OCI-LY1 (cell line): ENCODE data around the gene ANXA3.

Source experiments
- EZH2 ChIP-seq: fragments of 200-600 bp; sonication (generic), shearing (Covaris generic); IDR thresholded peaks from 2 replicates; pipeline ENCODE4 v1.8.0; 2017; ENCODE audit warnings: borderline replicate concordance, mixed run types, mild to moderate bottlenecking, antibody characterized with exemption, low read length, moderate library complexity, mixed read lengths
- TF ChIP-seq, protein P1 (sequence below): fragments of 200-600 bp; sonication (generic), shearing (Covaris generic); IDR thresholded peaks from 2 replicates; pipeline ENCODE4 v1.5.1; 2017; ENCODE audit warnings: mild to moderate bottlenecking, antibody characterized with exemption, low read length, moderate library complexity, mixed read lengths

DNA sequence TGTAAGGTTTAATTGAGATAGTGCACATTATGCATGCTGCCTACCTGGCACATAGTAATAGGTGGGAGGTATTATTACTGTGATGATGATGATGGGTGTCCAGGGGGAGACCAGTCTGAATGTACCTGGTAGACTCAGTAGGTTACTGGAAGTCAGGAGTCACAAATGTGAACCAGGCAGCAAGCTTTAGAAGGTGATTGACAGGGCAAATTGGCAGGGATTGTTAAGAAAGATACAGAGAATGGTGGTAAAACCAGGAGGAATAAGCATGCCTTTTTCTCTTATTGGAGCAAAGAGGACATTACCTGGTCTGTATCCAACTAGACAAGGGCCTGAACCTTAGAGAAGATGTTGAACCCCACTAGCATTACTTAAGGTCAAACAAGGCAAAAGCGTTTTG lies 108.1 kb downstream of the ANXA3 start:
- TF ChIP-seq, protein P1, sequence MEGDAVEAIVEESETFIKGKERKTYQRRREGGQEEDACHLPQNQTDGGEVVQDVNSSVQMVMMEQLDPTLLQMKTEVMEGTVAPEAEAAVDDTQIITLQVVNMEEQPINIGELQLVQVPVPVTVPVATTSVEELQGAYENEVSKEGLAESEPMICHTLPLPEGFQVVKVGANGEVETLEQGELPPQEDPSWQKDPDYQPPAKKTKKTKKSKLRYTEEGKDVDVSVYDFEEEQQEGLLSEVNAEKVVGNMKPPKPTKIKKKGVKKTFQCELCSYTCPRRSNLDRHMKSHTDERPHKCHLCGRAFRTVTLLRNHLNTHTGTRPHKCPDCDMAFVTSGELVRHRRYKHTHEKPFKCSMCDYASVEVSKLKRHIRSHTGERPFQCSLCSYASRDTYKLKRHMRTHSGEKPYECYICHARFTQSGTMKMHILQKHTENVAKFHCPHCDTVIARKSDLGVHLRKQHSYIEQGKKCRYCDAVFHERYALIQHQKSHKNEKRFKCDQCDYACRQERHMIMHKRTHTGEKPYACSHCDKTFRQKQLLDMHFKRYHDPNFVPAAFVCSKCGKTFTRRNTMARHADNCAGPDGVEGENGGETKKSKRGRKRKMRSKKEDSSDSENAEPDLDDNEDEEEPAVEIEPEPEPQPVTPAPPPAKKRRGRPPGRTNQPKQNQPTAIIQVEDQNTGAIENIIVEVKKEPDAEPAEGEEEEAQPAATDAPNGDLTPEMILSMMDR: no peak
- TF ChIP-seq EZH2: no peak
